Effector memory CD8-positive, alpha-beta T cell (primary cell): ENCODE measurements around the gene SCD5.
"Not testable (repeated sequence)": the region's sequence is repeated elsewhere in the genome, so short reads cannot be mapped to it uniquely, and the experiment has no call there.

Source experiments
- ATAC-seq: fragments of 150-1000 bp; cut with Tn5 transposase; replicated peaks from 2 replicates; pipeline ENCODE4 v1.10.0; 2021; ENCODE audit warnings: mild to moderate bottlenecking, moderate library complexity
- DNase-seq, 3 experiments: peaks; one replicate each; pipeline ENCODE4 v3.0.0; 2021
- H3K27ac Mint-ChIP-seq, 2 donors: one replicate each; pipeline ENCODE4 v1.8.0; 2022; ENCODE audit warnings: mild to moderate bottlenecking in 2 of 2, mixed read lengths in 2 of 2, moderate library complexity in 2 of 2
- H3K27me3 Mint-ChIP-seq, 2 donors: one replicate each; pipeline ENCODE4 v1.8.0; 2022; ENCODE audit warnings: mixed read lengths in 2 of 2
- H3K36me3 Mint-ChIP-seq: one replicate; pipeline ENCODE4 v1.8.0; 2022; ENCODE audit warnings: mild to moderate bottlenecking, moderate library complexity, mixed read lengths; ENCODE audit not compliant: insufficient read depth
- H3K4me1 Mint-ChIP-seq, 2 donors: one replicate each; pipeline ENCODE4 v1.8.0; 2022; ENCODE audit warnings: low read depth in 2 of 2, mixed read lengths in 2 of 2
- H3K4me3 Mint-ChIP-seq, 2 donors: one replicate each; pipeline ENCODE4 v1.8.0; 2022; ENCODE audit warnings: mild to moderate bottlenecking in 2 of 2, mixed read lengths in 2 of 2, moderate library complexity in 2 of 2
- H3K9me3 Mint-ChIP-seq, 2 donors: one replicate each; pipeline ENCODE4 v1.8.0; 2022; ENCODE audit warnings: mixed read lengths in 2 of 2
- total RNA-seq, 9 experiments: gene quantifications; one replicate each; lab custom pipeline; 2026; lab: John Stamatoyannopoulos, UW

The SCD5 gene
- total RNA-seq = 0.49 to 22.9 (median 2.4) reads per million in 9 experiments

DNA sequence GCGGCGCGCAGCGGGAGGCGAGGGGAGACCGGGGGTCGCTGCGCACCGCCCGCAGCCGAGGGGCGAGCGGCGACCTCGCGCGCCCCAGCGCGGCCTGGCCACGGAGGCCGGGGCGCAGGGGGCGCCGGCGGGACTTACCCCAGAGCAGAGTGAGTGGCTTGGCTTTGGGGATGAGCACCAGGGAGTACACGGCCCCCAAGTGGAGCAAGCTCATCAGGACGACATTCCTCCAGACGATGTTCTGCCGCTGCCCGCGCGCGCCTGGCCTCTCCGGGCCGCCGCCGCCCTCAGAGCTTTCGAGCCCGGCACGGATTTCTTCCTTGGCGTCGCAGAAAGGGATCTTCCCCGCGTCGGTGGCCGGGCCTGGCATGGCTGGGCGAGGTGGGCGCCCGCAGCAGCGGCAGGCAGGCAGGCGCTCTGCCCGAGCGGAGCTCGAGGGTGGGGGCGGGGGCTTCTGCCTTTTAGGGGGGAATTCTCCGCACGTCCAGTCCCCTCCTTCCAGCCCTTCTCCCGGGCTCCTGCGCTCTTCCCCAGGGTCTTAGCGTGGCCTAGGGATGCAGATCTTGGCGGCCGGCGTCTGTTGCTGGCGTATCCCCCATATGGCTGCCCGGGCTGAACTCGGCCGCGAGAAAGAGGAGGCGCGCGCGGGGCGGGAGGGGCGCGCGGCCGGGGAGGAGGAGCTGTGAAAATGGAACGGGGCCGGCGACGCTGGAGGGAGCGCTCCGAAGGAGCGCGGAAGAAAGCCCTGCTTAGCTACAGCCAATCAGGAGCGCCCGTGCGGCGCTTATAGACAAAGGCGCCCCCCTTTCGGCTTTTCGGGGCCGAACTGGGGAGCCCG lies at the start of gene SCD5:
TSS of gene SCD5 (minus strand) at position 629 of the 838 bp plus-strand sequence. CDS start at position 370, 259 bp downstream.
- peak within 1 kb of the TSS; percentile 88 to 92 for H3K4me3 Mint-ChIP-seq
- peaks cover 8% of the 10 kb centered on the region for H3K36me3 Mint-ChIP-seq
- peaks cover 5 to 15% of the 10 kb centered on the region in 2 donors for H3K27me3 Mint-ChIP-seq
- H3K9me3 Mint-ChIP-seq = no peaks in the 10 kb centered on the region
- H3K27ac Mint-ChIP-seq = peak within 1 kb of the TSS in 1 of 2 donors; percentile 49
- peaks cover 11 to 14% of the 10 kb centered on the region in 2 donors for H3K4me1 Mint-ChIP-seq
- peak; percentile 44 to 57 (median 47) for DNase-seq
- peak; percentile 92 for ATAC-seq

DNA sequence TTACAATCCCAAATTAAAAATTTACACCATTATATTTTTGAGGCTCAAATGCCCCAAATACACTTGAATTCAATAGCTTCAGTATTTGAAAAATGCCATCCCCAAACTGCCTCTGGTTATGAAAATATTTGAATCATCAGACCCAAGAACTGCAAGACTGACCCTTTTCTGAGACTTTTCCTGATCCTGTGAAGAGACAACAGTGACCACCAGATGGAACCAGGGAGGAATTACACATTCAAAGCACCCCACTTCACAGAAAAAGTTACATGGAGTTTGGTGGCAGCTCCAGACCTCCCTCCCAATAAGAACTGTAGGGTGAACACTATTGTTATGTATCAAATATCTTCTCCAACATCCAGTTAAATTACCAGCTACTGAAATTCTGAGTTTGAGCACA lies 44.0 kb upstream of the SCD5 start:
- Mint-ChIP-seq H3K4me1 (peaks cover 0 to 6% of the 10 kb centered on the region in 2 donors), H3K27ac (no peak overlapping the region), H3K4me3 (no peak overlapping the region), H3K9me3 (no peaks in the 10 kb centered on the region), H3K27me3 (no peaks in the 10 kb centered on the region), H3K36me3 (peaks cover 80% of the 10 kb centered on the region)
- no peak for DNase-seq
- ATAC-seq = no peak

DNA sequence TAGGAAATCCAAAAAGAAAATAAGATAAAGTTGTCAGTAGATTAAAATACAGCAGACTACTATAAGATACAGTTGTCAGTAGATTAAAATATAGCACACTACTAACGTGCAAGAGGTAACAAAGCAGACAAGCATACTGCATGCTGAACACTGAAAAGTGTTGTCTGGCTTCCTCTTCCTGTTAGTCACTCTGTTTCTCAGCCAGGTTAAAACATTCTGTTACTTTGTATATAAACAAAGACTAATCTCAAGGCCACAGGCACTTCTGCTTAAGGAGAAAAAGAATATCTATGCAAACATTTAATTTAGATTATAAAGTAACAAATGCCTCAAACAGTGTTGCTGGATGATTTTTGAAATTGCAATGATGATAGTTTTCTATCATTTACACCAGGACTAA lies 41.0 kb upstream of the SCD5 start:
- H3K27me3 Mint-ChIP-seq = no peaks in the 10 kb centered on the region
- H3K36me3 Mint-ChIP-seq = peaks cover 64% of the 10 kb centered on the region
- DNase-seq (no peak), ATAC-seq (no peak)
- peaks cover 0 to under 1% of the 10 kb centered on the region in 2 donors for H3K4me1 Mint-ChIP-seq
- no peaks in the 10 kb centered on the region for H3K9me3 Mint-ChIP-seq
- H3K4me3 Mint-ChIP-seq = no peak overlapping the region
- no peak overlapping the region for H3K27ac Mint-ChIP-seq

DNA sequence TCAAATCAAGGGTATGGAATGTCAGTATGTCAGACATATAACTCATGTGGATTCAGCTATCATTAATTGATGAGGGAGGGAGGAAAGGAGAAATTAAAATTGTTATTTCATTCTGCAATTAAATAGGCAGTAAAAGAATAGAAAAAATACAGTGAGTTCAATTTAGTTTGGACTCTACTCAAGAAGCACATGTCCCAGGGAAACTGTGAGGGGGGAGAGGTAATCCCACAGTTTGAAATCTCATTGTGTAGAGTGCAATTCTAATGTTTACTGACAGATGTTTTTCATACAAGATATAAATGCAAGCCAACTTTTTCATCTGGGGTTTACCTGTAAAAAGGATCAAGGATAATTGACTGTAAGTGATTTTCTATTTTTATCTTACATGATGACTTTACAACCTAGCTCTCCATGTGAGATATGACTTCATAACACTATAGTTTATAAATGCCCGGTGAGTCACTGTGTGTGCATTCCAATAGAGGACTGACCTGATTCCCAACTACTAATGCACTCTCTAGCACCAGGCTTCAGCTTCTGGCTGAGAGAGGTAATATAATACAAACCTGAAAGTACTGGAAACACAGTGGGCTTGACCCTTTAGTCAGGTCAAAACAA lies 35.2 kb upstream of the SCD5 start:
- Mint-ChIP-seq H3K4me1 (no peaks in the 10 kb centered on the region), H3K27me3 (no peaks in the 10 kb centered on the region), H3K4me3 (no peak overlapping the region), H3K36me3 (peaks cover 40% of the 10 kb centered on the region), H3K27ac (no peak overlapping the region), H3K9me3 (no peaks in the 10 kb centered on the region)
- DNase-seq = no peak
- ATAC-seq = no peak

DNA sequence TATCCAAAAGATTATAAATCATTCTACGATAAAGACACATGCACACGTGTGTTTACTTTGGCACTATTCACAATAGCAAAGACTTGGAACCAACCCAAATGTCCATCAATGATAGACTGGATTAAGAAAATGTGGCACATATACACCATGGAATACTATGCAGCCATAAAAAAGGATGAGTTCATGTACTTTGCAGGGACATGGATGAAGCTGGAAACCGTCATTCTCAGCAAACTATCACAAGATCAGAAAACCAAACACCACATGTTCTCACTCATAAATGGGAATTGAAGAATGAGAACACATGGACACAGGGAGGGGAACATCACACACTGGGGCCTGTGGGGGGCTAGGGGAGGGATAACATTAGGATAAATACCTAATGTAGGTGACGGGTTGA lies 34.5 kb upstream of the SCD5 start:
- not testable (repeated sequence) for H3K4me1 Mint-ChIP-seq, ATAC-seq, H3K9me3 Mint-ChIP-seq, H3K4me3 Mint-ChIP-seq, H3K27me3 Mint-ChIP-seq, H3K27ac Mint-ChIP-seq, DNase-seq
- peaks cover 43% of the 10 kb centered on the region for H3K36me3 Mint-ChIP-seq

DNA sequence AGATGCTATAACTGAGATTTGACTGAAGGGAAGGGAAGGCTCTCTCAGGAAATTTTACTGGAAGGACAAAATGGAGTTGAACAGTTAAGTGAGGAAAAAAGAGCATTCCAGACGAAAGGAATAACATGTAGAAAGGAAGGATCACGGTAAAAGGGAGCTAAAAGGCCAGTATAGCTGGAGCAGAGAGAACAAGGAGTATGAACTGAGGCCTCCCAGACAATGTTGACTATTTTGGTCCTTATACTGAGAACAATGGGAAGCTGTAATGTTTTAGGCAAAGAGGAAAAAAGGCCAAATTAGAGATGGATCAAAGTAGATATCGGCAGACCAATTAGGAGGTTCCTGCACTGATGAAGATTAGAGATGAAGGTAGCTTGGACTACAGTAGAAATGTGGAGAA lies 26.8 kb upstream of the SCD5 start:
- no peak for DNase-seq
- H3K27ac Mint-ChIP-seq = no peak overlapping the region

DNA sequence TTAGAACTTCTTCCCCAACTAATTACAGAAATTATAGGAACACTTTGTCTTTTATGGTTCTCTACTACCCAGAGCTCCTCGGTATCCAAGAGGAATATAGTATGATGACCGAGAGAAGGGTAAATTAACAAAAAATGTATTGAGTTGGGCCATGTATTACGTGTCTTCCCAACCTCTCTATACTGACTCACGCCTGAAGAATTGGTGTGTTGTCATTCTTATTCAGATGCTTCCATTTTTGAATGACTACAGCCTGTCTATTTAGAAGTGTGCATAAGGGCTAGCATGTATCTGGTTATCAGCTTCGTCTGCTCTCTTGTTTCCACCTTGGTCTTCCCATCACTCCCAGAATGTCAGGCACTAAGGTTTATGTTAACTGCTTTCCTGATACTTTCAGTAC lies 24.5 kb upstream of the SCD5 start:
- H3K27me3 Mint-ChIP-seq = no peaks in the 10 kb centered on the region
- no peaks in the 10 kb centered on the region for H3K4me1 Mint-ChIP-seq
- H3K9me3 Mint-ChIP-seq = no peaks in the 10 kb centered on the region
- peaks cover 89% of the 10 kb centered on the region for H3K36me3 Mint-ChIP-seq
- DNase-seq = no peak
- no peak for ATAC-seq
- H3K27ac Mint-ChIP-seq = no peak overlapping the region
- no peak overlapping the region for H3K4me3 Mint-ChIP-seq

More for the DNA sequence above, 26.8 kb upstream of the SCD5 start:
- H3K4me1 Mint-ChIP-seq = no peaks in the 10 kb centered on the region
- H3K27me3 Mint-ChIP-seq = no peaks in the 10 kb centered on the region
- H3K4me3 Mint-ChIP-seq = no peak overlapping the region
- H3K9me3 Mint-ChIP-seq = no peaks in the 10 kb centered on the region
- ATAC-seq = no peak
- H3K36me3 Mint-ChIP-seq = peaks cover 88% of the 10 kb centered on the region

DNA sequence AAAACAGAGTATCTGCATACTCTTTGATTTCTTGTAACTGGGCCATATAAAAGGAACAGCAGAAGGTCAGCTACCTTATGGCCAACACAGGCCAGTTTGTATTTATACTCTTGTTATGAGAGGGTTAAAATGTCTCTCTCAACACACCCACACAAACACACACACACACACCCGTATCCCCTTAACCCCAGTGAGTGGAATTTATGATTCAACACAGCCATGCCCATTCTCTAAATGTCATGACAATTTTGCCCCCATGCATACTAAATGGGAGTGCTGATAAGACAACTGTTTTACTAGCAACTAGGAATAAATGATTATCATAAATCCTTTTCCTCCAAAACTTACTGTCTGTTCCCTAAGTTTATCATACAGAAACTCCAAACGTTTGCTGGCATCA lies 22.1 kb upstream of the SCD5 start:
- no peak overlapping the region for H3K4me3 Mint-ChIP-seq
- peak overlapping the region in 1 of 2 donors; percentile 4 for H3K27ac Mint-ChIP-seq
- no peak for ATAC-seq
- peaks cover 90% of the 10 kb centered on the region for H3K36me3 Mint-ChIP-seq
- no peak for DNase-seq
- no peaks in the 10 kb centered on the region for H3K4me1 Mint-ChIP-seq
- no peaks in the 10 kb centered on the region for H3K9me3 Mint-ChIP-seq
- H3K27me3 Mint-ChIP-seq = no peaks in the 10 kb centered on the region

DNA sequence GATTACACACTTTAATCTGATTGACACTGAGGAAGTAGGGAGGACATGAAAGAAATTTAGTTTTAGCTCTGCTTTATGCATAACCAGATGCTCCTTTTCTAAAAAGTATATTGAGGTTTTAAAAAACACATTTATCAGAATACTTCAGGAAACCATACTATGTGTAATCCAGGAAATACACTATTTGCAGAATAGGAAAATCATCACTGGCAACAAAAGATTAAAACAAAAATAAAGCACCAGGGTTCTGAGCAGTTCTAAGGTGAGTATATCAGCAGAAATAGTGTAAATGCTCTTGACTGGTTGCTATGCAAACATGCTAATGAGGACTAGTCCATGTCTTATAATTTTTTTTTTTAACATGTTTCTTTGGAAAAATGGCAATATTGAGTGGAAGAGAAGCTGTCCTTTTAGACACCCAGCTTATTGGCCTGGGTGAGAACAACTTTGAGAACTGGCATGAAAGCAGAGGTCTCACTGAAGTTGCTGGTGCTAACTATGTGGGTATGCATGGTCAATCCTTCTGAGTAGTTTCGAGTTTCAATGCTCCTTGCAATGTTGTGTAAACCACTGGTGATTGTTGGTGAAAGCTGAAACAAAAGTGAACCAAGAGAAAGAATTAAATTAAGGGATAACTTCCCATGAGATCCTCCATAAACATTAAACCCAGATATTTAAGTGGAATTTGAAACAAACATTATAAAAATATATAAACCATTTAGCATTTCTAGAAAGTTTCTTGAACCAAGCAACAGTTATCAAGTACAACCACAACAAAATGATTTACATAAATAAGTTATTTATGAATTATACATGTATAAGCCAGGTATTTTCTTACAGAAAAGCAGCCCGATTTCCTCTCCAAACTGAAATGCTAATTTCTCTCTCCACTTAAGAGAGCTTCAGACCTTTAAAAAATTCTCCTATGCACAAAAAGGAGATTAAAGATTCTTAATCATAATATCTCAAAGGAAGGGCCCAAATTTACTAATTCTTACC lies 20.4 kb upstream of the SCD5 start:
- Mint-ChIP-seq H3K4me1 (no peaks in the 10 kb centered on the region), H3K27me3 (no peaks in the 10 kb centered on the region), H3K4me3 (no peak overlapping the region), H3K27ac (peak overlapping the region in 1 of 2 donors; percentile 6), H3K9me3 (no peaks in the 10 kb centered on the region), H3K36me3 (peaks cover 75% of the 10 kb centered on the region)
- no peak for DNase-seq
- ATAC-seq = no peak

GRCh38 chr4:82816874-82817273 lies 18.3 kb upstream of the SCD5 start:
- H3K4me1 Mint-ChIP-seq, H3K27me3 Mint-ChIP-seq, H3K4me3 Mint-ChIP-seq, DNase-seq, ATAC-seq, H3K27ac Mint-ChIP-seq, H3K9me3 Mint-ChIP-seq: not testable (repeated sequence)
- peaks cover 58% of the 10 kb centered on the region for H3K36me3 Mint-ChIP-seq

- peak overlapping the region in 1 of 2 donors; percentile 77 for H3K27ac Mint-ChIP-seq
- H3K9me3 Mint-ChIP-seq = no peaks in the 10 kb centered on the region
- ATAC-seq = no peak
- H3K4me3 Mint-ChIP-seq = no peak overlapping the region
- H3K27me3 Mint-ChIP-seq = no peaks in the 10 kb centered on the region
- no peak for DNase-seq
- H3K36me3 Mint-ChIP-seq = peaks cover 32% of the 10 kb centered on the region
- peaks cover 4 to 5% of the 10 kb centered on the region in 2 donors for H3K4me1 Mint-ChIP-seq
Measured at GRCh38 chr4:82814034-82814433, 15.4 kb upstream of the SCD5 start.

DNA sequence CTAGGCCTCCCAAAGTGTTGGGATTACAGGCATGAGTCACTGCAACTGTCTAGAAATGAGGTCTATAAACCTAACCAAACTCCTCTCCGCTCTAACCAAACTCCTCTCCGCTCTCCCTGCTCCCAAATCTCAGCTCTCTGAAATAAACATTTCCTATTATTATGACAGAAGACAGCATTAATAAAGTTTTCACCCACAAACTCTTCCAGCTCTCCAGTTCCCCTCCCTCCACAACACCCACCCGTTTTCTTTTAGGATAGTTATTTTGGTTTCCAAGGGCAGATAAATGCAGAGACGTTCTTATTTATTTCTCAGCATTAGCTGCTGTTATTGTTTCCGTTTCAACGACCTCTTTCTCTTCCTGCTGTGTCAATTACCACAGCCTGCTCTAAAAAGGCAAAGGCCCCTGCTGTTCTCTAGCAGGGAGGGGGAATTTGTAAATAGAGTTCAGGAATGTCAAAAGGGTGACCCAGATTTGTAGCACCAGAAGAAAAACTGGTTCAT lies 13.3 kb upstream of the SCD5 start:
- Mint-ChIP-seq H3K27me3 (no peaks in the 10 kb centered on the region), H3K4me1 (peaks cover 4 to 5% of the 10 kb centered on the region in 2 donors), H3K36me3 (peaks cover 10% of the 10 kb centered on the region), H3K27ac (peak overlapping the region; percentile 65 to 81), H3K9me3 (no peaks in the 10 kb centered on the region), H3K4me3 (no peak overlapping the region)
- DNase-seq = no peak
- ATAC-seq = no peak

- Mint-ChIP-seq H3K4me3 (no peak overlapping the region), H3K9me3 (no peaks in the 10 kb centered on the region), H3K36me3 (peaks cover 5% of the 10 kb centered on the region), H3K27me3 (no peaks in the 10 kb centered on the region), H3K27ac (peak overlapping the region in 1 of 2 donors; percentile 81), H3K4me1 (peaks cover 4 to 5% of the 10 kb centered on the region in 2 donors)
- ATAC-seq (no peak), DNase-seq (no peak)
Measured at GRCh38 chr4:82811392-82811791, 12.8 kb upstream of the SCD5 start.
